DMS 273 treated with DMSO at 0.1 percent for 48 hours (cell line): ENCODE results near the gene PTPRN2.
"Not testable (repeated sequence)": the region's sequence is repeated elsewhere in the genome, so short reads cannot be mapped to it uniquely, and the experiment has no call there.

Experiments
- DNase-seq: peaks from one replicate; lab custom pipeline; 2025; lab: John Stamatoyannopoulos, UW

PTPRN2 gene

GRCh38 chr7:157710396-157710795 is 877.2 kb downstream of the PTPRN2 start:
- DNase-seq, result no peak

DNA sequence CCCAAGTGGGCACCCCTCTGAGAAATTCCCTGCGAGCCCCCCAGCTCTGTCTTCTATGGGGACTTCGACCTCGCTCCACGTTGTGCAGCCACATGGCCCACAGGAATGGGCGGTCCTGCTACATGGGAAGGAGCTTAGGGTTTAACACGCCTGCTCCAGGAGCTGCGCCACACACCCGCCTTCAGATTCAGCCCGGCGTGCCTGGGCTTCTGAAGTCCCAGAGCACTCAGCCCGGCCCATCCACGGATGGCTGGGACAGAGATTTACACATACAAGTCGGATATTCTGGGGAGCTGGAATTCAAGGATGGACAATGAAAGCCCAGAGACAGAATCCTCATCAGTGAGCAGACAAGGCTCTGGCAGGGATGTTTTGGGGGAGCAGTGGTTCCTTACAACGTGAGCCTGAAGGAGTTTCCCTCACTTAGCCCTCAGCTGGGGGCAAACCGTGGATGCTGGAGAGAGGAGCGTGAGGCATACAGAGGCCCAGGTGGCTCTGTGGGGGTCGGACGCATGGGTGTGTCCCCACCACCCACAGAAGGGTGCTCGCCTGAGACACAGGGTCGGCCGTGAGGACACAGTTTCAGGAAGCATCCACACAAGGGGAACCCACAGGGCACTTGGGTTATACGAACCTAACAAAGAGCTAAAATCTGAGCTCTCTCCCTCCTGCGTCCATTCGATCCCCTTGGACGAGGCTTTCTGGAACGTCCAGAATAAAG is 877.9 kb downstream of the PTPRN2 start:
- no peak for DNase-seq

DNA sequence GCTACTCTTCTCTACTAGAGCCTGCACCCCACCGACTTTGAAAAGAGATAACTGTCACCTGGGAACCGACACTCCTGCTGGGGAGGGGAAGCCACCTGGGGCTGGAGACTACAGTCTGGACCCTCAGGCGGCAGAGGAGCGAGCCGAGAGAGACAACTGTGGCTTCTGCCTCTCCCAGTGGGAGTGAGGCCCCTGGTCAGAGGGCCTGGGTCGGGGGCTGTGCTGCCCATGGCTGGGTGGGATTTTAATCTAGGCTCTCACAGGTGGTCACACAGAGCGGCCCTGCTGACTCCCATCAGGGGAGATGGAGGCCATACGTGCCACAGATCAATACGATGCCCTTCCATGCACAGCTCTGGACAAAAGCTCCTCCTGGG is 878.7 kb downstream of the PTPRN2 start:
- DNase-seq, result no peak

DNA sequence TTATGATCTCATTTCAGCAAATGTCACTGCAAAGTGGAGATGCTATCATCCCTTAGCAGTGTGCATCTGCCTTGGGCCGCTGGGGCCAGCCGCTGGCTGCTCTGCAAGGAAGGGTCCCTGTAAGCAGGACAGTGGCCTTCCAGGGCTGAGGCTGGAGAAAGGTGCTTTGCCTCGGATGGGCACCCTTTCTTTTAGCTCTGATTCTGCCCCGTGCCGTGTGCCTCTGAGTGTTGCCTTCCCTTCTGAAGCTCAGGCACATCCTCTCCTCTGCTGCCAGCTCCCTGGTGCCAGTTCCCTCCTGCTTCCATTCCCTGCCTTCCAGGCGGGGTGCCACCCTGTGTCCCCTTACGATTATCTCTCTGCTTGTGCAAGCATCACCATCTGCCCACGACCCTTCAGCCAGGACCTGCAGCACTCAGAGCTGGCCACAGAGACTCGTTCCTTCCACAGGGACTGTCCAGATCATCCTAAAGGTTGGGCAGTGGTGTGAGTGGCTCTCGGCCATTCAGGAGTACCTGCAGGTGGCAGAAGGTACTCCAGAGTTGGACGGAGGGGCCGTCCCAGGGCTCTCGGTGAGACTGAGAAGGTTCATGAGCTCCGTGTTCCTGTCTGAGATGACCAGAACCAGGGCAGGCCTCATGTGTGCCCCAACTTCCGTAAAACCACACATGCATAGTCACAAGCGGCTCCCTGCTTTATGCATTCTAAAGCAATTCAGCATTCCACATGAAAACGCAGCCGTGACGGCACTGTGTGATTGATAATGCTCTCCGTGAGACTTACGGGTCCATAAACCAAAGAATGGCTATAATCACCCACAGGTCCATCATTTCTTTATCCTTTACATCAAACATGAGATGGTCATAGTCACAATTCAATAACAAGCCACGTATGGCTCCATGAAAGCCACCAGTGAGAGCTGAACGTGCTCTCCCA is 879.4 kb downstream of the PTPRN2 start:
- no peak for DNase-seq

DNA sequence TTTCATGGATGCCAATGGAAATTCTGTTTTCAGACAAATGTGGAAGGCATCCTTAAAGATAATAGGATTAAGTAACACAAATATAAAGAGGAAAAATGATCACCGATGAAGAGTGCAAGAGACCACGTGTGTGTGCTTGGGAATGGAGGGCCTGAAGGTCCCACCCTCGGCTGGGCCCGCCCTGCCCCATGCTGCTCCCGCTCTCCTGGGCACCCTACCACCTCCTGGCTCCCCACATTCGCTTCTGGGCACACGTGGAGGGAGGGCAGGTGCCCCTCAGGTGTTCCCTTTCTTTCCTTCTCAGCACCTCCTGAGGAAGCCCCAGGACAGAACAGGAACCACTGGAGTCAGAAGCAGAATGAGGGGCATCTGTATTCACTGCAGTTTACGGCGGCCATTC is 883.3 kb downstream of the PTPRN2 start:
- DNase-seq, result no peak

DNA sequence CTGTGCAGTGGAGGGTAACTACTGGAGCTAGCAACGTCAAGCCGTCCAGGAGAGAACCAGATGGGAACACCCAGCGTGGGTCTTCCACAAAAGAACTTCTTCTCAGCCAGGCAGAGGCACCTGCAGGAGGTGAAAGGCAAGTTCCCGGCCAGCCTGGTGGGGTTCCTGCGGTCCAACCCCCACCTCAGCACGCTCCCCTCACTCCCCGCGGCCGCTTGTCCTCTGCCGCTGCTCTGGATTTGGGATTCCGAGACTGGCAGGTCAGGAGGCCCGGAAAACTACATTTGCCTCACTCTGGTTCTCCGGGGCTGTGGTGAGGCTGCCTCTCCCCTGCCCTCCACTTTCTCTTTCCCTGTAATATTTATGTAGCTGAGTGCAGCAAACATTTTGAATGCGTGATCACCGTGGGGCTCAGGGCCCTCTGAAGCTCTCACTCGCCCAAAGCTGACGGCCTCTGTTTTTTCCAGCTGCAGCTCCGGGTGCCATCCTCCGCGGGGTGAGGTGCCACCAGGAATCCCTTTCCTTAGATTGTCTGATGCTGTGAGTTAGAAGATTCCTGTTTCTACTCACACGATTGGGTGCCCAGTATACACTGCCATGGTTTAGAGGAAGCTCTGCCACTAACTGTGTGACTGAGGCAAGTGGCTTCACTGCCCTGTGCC is 884.0 kb downstream of the PTPRN2 start:
- DNase-seq, result no peak

DNA sequence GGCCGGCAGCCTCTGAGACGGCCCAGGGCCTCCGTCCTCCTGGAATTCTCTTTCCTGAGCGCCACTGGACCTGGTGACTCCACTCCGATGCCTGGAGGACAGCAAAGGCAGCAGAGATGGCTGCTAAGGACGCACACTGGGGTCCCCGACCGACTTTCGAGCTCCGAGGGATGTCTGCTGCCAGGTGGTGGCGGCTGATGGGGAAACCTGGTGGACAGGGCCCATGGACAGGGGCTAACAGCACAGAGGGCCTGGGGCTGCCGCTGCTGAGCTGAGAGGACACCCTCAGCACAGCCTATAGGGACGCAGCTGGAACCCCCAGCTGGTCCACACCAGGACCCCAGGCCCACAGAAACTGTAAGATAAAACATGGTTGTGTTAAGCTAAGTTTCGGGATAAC is 884.5 kb downstream of the PTPRN2 start:
- DNase-seq, result no peak

GRCh38 chr7:157702311-157703023 is 885.2 kb downstream of the PTPRN2 start:
- DNase-seq, result peak; percentile 40

- not testable (repeated sequence) for DNase-seq
Observed at GRCh38 chr7:157701395-157702180, 886.0 kb downstream of the PTPRN2 start.

DNA sequence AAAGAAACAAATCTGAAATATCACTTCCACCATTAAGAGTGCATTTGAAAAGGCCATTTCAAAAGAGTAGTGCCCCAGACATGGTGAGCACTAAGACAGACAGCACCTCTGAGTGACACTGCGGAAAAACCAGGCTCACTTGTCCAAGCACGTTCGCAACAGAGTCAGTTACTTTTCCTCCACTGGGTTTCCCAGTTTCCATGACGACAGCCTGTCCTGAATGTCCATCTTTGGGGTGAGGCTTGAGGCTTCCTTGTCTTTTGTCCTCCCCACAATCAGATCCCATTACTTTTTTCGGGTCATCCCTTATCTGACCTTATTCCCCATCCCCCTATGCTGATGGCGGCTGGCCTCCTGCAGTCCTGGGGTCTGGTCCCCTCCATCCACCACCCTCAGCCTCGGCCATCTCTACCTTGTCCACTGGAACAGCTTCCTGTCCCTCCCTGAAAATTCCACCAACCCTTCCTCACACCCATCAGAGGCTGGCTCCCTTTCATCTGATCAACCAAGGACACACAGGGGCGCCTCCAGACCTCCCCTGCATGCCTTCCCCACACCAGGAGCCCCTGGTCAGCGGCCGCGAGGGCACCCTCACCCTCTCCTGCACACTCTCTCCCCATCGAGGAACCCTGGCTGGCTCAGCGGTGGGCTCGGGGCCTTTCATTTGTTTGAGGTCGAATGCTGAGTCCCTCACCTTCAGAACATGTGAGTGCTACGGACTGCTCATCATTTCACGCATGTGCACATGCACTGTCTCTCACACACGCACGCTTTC is 887.2 kb downstream of the PTPRN2 start:
- DNase-seq, result no peak

GRCh38 chr7:157699357-157700013 is 888.1 kb downstream of the PTPRN2 start:
- no peak for DNase-seq

GRCh38 chr7:157697287-157697686 is 890.3 kb downstream of the PTPRN2 start:
- not testable (repeated sequence) for DNase-seq

DNA sequence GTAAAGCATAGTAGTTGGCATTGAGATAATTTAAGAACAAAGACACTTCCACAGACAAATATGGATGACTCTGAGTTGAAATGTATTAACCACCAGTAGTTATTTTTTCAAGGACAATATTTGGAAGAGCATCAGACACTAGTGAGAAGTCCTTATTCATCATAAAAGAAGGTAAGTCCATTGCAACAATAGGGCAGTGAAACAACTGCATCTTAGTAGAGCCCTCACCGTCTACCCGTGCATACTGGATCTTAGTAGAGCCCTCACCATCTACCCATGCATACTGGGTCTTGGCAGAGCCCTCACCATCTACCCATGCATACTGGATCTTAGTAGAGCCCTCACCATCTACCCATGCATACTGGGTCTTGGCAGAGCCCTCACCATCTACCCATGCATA is 892.0 kb downstream of the PTPRN2 start:
- not testable (repeated sequence) for DNase-seq

GRCh38 chr7:157694376-157694665 is 893.3 kb downstream of the PTPRN2 start:
- DNase-seq, result no peak

- DNase-seq, result no peak
Observed at GRCh38 chr7:157693521-157694375, 893.9 kb downstream of the PTPRN2 start.

- DNase-seq, result no peak
Observed at GRCh38 chr7:157693071-157693520, 894.5 kb downstream of the PTPRN2 start.

GRCh38 chr7:157692460-157693011 is 895.1 kb downstream of the PTPRN2 start:
- no peak for DNase-seq

DNA sequence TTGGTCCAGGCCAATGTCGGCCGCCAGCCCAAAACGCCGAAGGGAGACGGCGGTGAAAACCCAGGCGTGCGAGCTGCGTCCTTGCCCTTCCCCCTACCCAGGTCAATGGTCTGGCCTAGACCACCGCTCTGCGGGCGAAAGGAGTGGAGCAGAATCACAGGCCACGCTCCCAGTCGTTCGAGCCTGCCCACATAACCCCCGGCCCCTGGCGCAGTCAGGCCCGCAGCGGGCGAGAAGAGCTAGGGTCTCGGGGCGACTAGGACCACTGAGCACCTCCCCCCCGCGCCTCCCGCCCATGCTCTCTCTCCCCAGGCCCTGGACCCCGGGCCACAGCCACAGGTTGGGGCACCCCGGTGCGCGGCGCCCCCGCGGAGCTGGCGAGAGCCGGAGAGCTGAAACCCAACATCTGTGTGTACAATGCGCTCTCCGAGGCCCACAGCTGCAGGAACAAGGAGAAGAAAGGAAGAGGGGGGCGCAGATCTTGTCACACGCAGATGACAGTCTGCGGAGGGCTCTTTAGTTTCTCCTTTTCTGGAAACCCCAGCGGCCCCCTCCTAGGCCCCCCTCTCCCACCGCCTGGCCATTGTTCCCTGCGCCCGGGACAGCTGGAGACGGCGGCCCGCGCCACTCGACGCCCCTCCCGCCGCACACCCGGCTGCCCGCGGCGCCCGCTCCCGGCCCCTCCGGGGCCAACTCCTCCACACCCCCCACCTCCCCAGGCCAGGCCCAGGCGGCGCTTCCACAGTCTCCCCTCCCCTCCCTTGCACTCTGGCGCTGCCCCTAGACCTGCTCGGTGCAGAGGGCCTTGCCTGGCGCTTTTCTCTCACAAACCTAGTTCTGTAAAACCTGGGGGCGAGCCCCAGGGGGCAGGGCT is 895.8 kb downstream of the PTPRN2 start:
- no peak for DNase-seq
